Endothelial cell of umbilical vein (primary cell): ENCODE data around the gene TMEM170A. TPM values are rescaled to one million over a fixed set of nuclear protein-coding genes. Genes with fewer than 3 reads are reported as not detected.
A peak's percentile ranks its signal among the peaks of the same experiment; 100 is the strongest.

Experiments used
- BruUV-seq: library from RNA; stranded (reverse); fragments of 400-500 nt; replicated peaks from 2 replicates; lab custom pipeline; 2021; lab: Mats Ljungman, UMichigan
- CTCF ChIA-PET: fragments of 300-600, 350-600 bp; sonication (Branson Sonifier 250); formaldehyde crosslinking; loops from one replicate; lab custom pipeline; 2021; ENCODE audit warnings: antibody characterized with exemption, inconsistent platforms; lab: Charles Lee
- POLR2A ChIA-PET: fragments of 300-600, 350-600 bp; sonication (Branson Sonifier 250); formaldehyde crosslinking; loops from one replicate; lab custom pipeline; 2021; ENCODE audit warnings: antibody characterized with exemption, inconsistent platforms; lab: Charles Lee
- DNase-seq: peaks from one replicate; pipeline ENCODE4 v3.0.0-alpha.2; 2011; ENCODE audit warnings: low read depth, low spot score
- FAIRE-seq: peaks from 2 replicates; lab custom pipeline; 2011; peaks lifted over from hg19 to GRCh38; lab: Jason Lieb, UNC
- H2AFZ ChIP-seq: 2 replicates; pipeline ENCODE4 v1.6.0; 2012; ENCODE audit warnings: low read depth, low read length, control low read depth, inconsistent platforms
- H3K27ac ChIP-seq: 2 replicates; pipeline ENCODE4 v1.5.1; 2011; ENCODE audit warnings: low read depth, mild to moderate bottlenecking, control low read depth, low read length, moderate library complexity; ENCODE audit not compliant: insufficient read depth
- H3K27me3 ChIP-seq, 2 experiments: 2 replicates each; pipeline versions ENCODE4 v1.6.0 to v1.6.1; 2011; ENCODE audit warnings: low read length in 2 of 2, mixed read lengths in 1 of 2; ENCODE audit not compliant: control insufficient read depth in 2 of 2, insufficient read depth in 2 of 2
- H3K36me3 ChIP-seq, 2 experiments: 2 replicates in 1 of 2; 3 replicates in 1 of 2; pipeline ENCODE4 v1.5.1; 2011; ENCODE audit warnings: low read length in 2 of 2, mild to moderate bottlenecking in 1 of 2, moderate library complexity in 1 of 2; ENCODE audit not compliant: control insufficient read depth in 2 of 2, insufficient read depth in 2 of 2; ENCODE audit errors: extremely low read depth in 1 of 2
- H3K4me1 ChIP-seq: 3 replicates; pipeline ENCODE4 v1.5.1; 2011; ENCODE audit warnings: mild to moderate bottlenecking, low read length; ENCODE audit not compliant: control insufficient read depth, insufficient read depth; ENCODE audit errors: extremely low read depth
- H3K4me2 ChIP-seq: 2 replicates; pipeline ENCODE4 v1.6.1; 2011; ENCODE audit warnings: low read length, control low read depth, mixed read lengths; ENCODE audit not compliant: insufficient read depth
- H3K4me3 ChIP-seq, 3 experiments: fragments of 200-600 bp in 1 of 3; sonication (generic), shearing (Covaris generic) in 1 of 3; replicated peaks in 1 of 3; 2 replicates each; pipeline ENCODE4 v1.5.1; 2011 to 2016; ENCODE audit warnings: control low read depth in 3 of 3, low read length in 3 of 3, mild to moderate bottlenecking in 2 of 3, inconsistent platforms in 1 of 3, low read depth in 1 of 3, moderate library complexity in 1 of 3; ENCODE audit not compliant: insufficient read depth in 1 of 3
- H3K79me2 ChIP-seq: 2 replicates; pipeline ENCODE4 v1.6.0; 2012; ENCODE audit warnings: low read length, inconsistent platforms; ENCODE audit not compliant: control insufficient read depth, insufficient read depth
- H3K9ac ChIP-seq: replicated peaks from 2 replicates; pipeline ENCODE3; 2011; ENCODE audit warnings: low read length, control low read depth; ENCODE audit not compliant: insufficient read depth; ENCODE audit errors: extremely low read depth
- H3K9me1 ChIP-seq: replicated peaks from 3 replicates; pipeline ENCODE4 v1.6.0; 2011; ENCODE audit warnings: mild to moderate bottlenecking, low read length; ENCODE audit not compliant: control insufficient read depth, insufficient read depth; ENCODE audit errors: extremely low read depth
- H3K9me3 ChIP-seq: replicated peaks from 2 replicates; pipeline ENCODE4 v1.5.1; 2012; ENCODE audit warnings: low read length, inconsistent platforms; ENCODE audit not compliant: control insufficient read depth, insufficient read depth
- H4K20me1 ChIP-seq: replicated peaks from 2 replicates; pipeline ENCODE3; 2011; ENCODE audit warnings: mild to moderate bottlenecking, low read length; ENCODE audit not compliant: control insufficient read depth, insufficient read depth; ENCODE audit errors: extremely low read depth
- EZH2 ChIP-seq: IDR thresholded peaks from 2 replicates; pipeline ENCODE4 v1.6.1; 2012; ENCODE audit warnings: borderline replicate concordance, low read depth, mild to moderate bottlenecking, moderate library complexity, low read length, inconsistent platforms; ENCODE audit not compliant: severe bottlenecking
- FOS ChIP-seq: IDR thresholded peaks from 2 replicates; pipeline ENCODE4 v1.6.1; 2011; ENCODE audit warnings: mild to moderate bottlenecking, low read length, moderate library complexity, borderline replicate concordance; ENCODE audit not compliant: insufficient read depth
- GATA2 ChIP-seq: IDR thresholded peaks from 2 replicates; pipeline ENCODE4 v1.7.0; 2011; ENCODE audit warnings: low read depth, mild to moderate bottlenecking, moderate library complexity, mixed read lengths, low read length; ENCODE audit not compliant: insufficient read length, insufficient read depth
- MYC ChIP-seq: IDR thresholded peaks from one replicate; pipeline ENCODE4 v1.6.1; 2011; ENCODE audit warnings: mild to moderate bottlenecking, low read depth, low read length
- dilution Hi-C: fragments of 300-500 bp; cut with MboI; formaldehyde crosslinking; loops from one replicate; pipeline ENCODE4 v1.15.0; 2019; ENCODE audit warnings: low sequenced_read_pairs; ENCODE audit not compliant: extremely low pct_ligation_motif_present
- intact Hi-C: fragments of 100-400 bp; cut with micrococcal nuclease; formaldehyde crosslinking; loops from one replicate; pipeline ENCODE4 v1.10.0; 2022
- polyA plus RNA-seq, 4 experiments: library from polyadenylated mRNA; depleted of rRNA in 3 of 4; stranded (reverse) in 3 of 4; unstranded in 1 of 4; fragments of >200 nt; gene quantifications; 2 replicates each; pipeline versions ENCODE4 v1.2.1 to v1.2.3, GENCODE V29; 2011 to 2012; ENCODE audit warnings: missing spikeins in 1 of 4
- total RNA-seq: library from RNA; stranded (reverse); gene quantifications from 2 replicates; pipeline ENCODE4 v1.2.3, GENCODE V29; 2021
- TF ChIP-seq, protein P1 (sequence below), 2 donors: IDR thresholded peaks; 1 replicate in 1 of 2; 2 replicates in 1 of 2; pipeline ENCODE4 v1.5.1; 2011; ENCODE audit warnings: low read length in 2 of 2, mild to moderate bottlenecking in 2 of 2, moderate library complexity in 2 of 2, control low read depth in 1 of 2, inconsistent platforms in 1 of 2, low read depth in 1 of 2; ENCODE audit not compliant: insufficient read depth in 1 of 2; ENCODE audit errors: extremely low read depth in 1 of 2

Gene TMEM170A
- total and polyA plus RNA-seq, 2 donors (not counting 3 experiments of a cell fraction or from before 2014, with no cell fraction given) = 12.9 to 22.2 TPM

DNA sequence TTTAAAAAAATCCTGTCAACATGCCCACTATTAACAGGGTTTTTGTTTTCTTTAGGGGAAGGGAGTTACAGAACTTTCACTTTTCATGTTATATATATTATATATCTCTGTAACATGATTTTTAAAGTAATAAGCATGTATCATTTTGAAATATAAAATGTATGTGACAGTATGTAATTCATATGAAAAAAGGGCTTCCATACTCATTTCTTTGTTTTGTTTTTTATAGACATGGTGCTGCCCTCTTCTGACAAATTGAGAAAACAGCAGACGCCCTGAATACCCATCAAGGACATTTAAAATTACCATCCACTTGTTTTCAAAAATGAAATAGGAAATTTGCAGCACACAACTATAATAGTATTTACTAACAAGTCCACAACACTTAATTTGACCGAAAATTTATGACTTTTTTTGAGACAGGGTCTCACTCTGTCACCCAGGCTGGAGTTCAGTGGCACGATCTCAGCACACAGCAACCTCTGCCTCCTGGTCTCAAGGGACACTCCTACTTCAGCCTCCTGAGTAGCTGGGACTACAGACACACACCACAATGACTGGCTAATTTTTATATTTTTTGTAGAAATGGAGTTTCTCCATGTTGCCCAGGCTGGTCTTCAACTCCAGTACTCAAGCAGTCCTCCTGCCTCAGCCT lies 61.5 kb downstream of the TMEM170A start:
- H3K4me2 ChIP-seq = peak overlapping the region; percentile 65
- BruUV-seq = no TSS peak
- H3K27ac ChIP-seq = peak overlapping the region; percentile 89
- no peaks in the 10 kb centered on the region for H3K9me3 ChIP-seq
- ChIA-PET POLR2A (no interaction called here), CTCF (interaction anchor here (0.6 to 5.2 kb wide), 24 partner anchors 9 to 1769 kb away, joined by 3 to 186 read pairs (median 6); partner anchors contain the start of gene CFDP1)
- dilution Hi-C loops (no loop called here), intact Hi-C loops (loop anchor here (1.0 to 2.0 kb wide), 4 partner anchors 61 to 204 kb away; partner anchors contain the start of gene TMEM170A)
- H3K36me3 ChIP-seq = peaks cover 0 to 3% of the 10 kb centered on the region in 2 experiments
- H3K4me1 ChIP-seq = peaks cover 13% of the 10 kb centered on the region
- peak overlapping the region; percentile 84 for H3K9ac ChIP-seq
- peak; percentile 72 for FAIRE-seq
- TF ChIP-seq FOS (no peak), MYC (no peak), GATA2 (no peak), EZH2 (no peak)
- TF ChIP-seq, protein P1, sequence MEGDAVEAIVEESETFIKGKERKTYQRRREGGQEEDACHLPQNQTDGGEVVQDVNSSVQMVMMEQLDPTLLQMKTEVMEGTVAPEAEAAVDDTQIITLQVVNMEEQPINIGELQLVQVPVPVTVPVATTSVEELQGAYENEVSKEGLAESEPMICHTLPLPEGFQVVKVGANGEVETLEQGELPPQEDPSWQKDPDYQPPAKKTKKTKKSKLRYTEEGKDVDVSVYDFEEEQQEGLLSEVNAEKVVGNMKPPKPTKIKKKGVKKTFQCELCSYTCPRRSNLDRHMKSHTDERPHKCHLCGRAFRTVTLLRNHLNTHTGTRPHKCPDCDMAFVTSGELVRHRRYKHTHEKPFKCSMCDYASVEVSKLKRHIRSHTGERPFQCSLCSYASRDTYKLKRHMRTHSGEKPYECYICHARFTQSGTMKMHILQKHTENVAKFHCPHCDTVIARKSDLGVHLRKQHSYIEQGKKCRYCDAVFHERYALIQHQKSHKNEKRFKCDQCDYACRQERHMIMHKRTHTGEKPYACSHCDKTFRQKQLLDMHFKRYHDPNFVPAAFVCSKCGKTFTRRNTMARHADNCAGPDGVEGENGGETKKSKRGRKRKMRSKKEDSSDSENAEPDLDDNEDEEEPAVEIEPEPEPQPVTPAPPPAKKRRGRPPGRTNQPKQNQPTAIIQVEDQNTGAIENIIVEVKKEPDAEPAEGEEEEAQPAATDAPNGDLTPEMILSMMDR (IDR thresholded peaks at IDR 0.05; ENCODE audit: extremely low read depth in 1 of 2, insufficient read depth in 1 of 2, low read depth in 1 of 2, low read length in 2 of 2) = peak; percentile 41 to 42
- no peak overlapping the region for H3K4me3 ChIP-seq
- no peaks in the 10 kb centered on the region for H3K9me1 ChIP-seq
- peak; percentile 74 for DNase-seq
- no peak overlapping the region for H2AFZ ChIP-seq
- no peaks in the 10 kb centered on the region for H3K79me2 ChIP-seq
- no peaks in the 10 kb centered on the region for H4K20me1 ChIP-seq
- no peaks in the 10 kb centered on the region for H3K27me3 ChIP-seq
